ENCODE data around the gene FBXW10B.
"Not testable (repeated sequence)": the region's sequence is repeated elsewhere in the genome, so short reads cannot be mapped to it uniquely, and the experiment has no call there.

The FBXW10B gene

GRCh38 chr17:15630930-15631453 is 11.5 kb upstream of the FBXW10B start:
- not testable (repeated sequence) for DNase-seq (ENCODE audit: low read depth)

GRCh38 chr17:15629991-15630390 is 10.5 kb upstream of the FBXW10B start:
- not testable (repeated sequence) for DNase-seq (ENCODE audit: low read depth)

GRCh38 chr17:15623661-15624209 is 4.2 kb upstream of the FBXW10B start:
- DNase-seq (ENCODE audit: low read depth): not testable (repeated sequence)

- not testable (repeated sequence) for DNase-seq (ENCODE audit: low read depth)
Observed at GRCh38 chr17:15623255-15623654, 3.8 kb upstream of the FBXW10B start.

GRCh38 chr17:15622124-15622523 is 2.6 kb upstream of the FBXW10B start:
- DNase-seq (ENCODE audit: low read depth): not testable (repeated sequence)

GRCh38 chr17:15616828-15617227 is 2.7 kb downstream of the FBXW10B start:
- not testable (repeated sequence) for DNase-seq (ENCODE audit: low read depth)

GRCh38 chr17:15615850-15616249 is 3.7 kb downstream of the FBXW10B start:
- not testable (repeated sequence) for DNase-seq (ENCODE audit: low read depth)

GRCh38 chr17:15613111-15613510 is 6.4 kb downstream of the FBXW10B start:
- not testable (repeated sequence) for DNase-seq (ENCODE audit: low read depth)

- not testable (repeated sequence) for DNase-seq (ENCODE audit: low read depth)
Observed at GRCh38 chr17:15592960-15593359, 26.5 kb downstream of the FBXW10B start.

- not testable (repeated sequence) for DNase-seq (ENCODE audit: low read depth)
Observed at GRCh38 chr17:15591986-15592385, 27.5 kb downstream of the FBXW10B start.

GRCh38 chr17:15590844-15591243 is 28.7 kb downstream of the FBXW10B start:
- DNase-seq (ENCODE audit: low read depth): not testable (repeated sequence)

GRCh38 chr17:15589544-15590536 is 29.7 kb downstream of the FBXW10B start:
- not testable (repeated sequence) for DNase-seq (ENCODE audit: low read depth)

- not testable (repeated sequence) for DNase-seq (ENCODE audit: low read depth)
Observed at GRCh38 chr17:15588017-15588416, 31.5 kb downstream of the FBXW10B start.

- DNase-seq (ENCODE audit: low read depth): not testable (repeated sequence)
Observed at GRCh38 chr17:15583313-15583712, 36.2 kb downstream of the FBXW10B start.

- DNase-seq (ENCODE audit: low read depth): not testable (repeated sequence)
Observed at GRCh38 chr17:15581462-15581861, 38.0 kb downstream of the FBXW10B start.

GRCh38 chr17:15576848-15577247 is 42.7 kb downstream of the FBXW10B start:
- DNase-seq (ENCODE audit: low read depth): not testable (repeated sequence)

GRCh38 chr17:15574660-15575059 is 44.8 kb downstream of the FBXW10B start:
- DNase-seq (ENCODE audit: low read depth): not testable (repeated sequence)

GRCh38 chr17:15573870-15574269 is 45.6 kb downstream of the FBXW10B start:
- DNase-seq (ENCODE audit: low read depth): not testable (repeated sequence)

Data from GM04503 (cell line).